Tibial nerve (tissue), 4 donors: Measurements from ENCODE around the gene RAPGEF2. TPM values are rescaled to one million over a fixed set of nuclear protein-coding genes. Genes with fewer than 3 reads are reported as not detected.

Source experiments
- DNase-seq, 2 donors: peaks; one replicate each; pipeline ENCODE4 v3.0.0-alpha.2; 2019; ENCODE audit warnings: low spot score in 2 of 2
- H3K27ac ChIP-seq, 4 donors: fragments of 200-600 bp; sonication (generic) in 3 of 4; one replicate each; pipeline ENCODE4 v1.5.1; 2017 to 2019; ENCODE audit warnings: mild to moderate bottlenecking in 1 of 4
- H3K27me3 ChIP-seq, 2 donors: fragments of 200-600 bp; sonication (generic) in 1 of 2; one replicate each; pipeline versions ENCODE4 v1.5.1 to v1.6.0; 2017 to 2019
- H3K36me3 ChIP-seq, 3 donors: fragments of 200-600 bp; sonication (generic); one replicate each; pipeline ENCODE4 v1.5.1; 2018 to 2019
- H3K4me1 ChIP-seq, 4 donors: fragments of 200-600 bp; sonication (generic) in 3 of 4; one replicate each; pipeline ENCODE4 v1.5.1; 2017 to 2019
- H3K4me3 ChIP-seq, 4 donors: fragments of 200-600 bp; sonication (generic) in 3 of 4; one replicate each; pipeline ENCODE4 v1.5.1; 2017 to 2019; ENCODE audit warnings: mild to moderate bottlenecking in 1 of 4, moderate library complexity in 1 of 4
- H3K9me3 ChIP-seq, 4 donors: fragments of 200-600 bp; sonication (generic) in 3 of 4; one replicate each; pipeline ENCODE4 v1.5.1; 2017 to 2019
- EP300 ChIP-seq, 2 donors: sonication (generic); formaldehyde crosslinking; IDR thresholded peaks; one replicate each; pipeline ENCODE4 v1.6.1; 2017; ENCODE audit warnings: antibody characterized with exemption in 2 of 2, mild to moderate bottlenecking in 1 of 2
- POLR2A ChIP-seq, 2 donors: fragments of 450-650 bp; IDR thresholded peaks; one replicate each; pipeline ENCODE4 v1.6.1; 2017; ENCODE audit warnings: antibody characterized with exemption in 2 of 2, mild to moderate bottlenecking in 2 of 2, moderate library complexity in 2 of 2
- WGBS, 2 donors: methylation state at CpG; one replicate each; pipeline ENCODE4 v1.1.5; 2018; 5-methylcytosine and 5-hydroxymethylcytosine counted together
- total RNA-seq, 4 donors: library from RNA; depleted of rRNA; stranded (reverse); fragments of >200 nt; gene quantifications; one replicate each; pipeline ENCODE4 v1.1.0, GENCODE V29; 2016
- TF ChIP-seq, protein P1 (sequence below), 5 experiments: fragments of 200-600 bp in 3 of 5; fragments of 450-650 bp in 2 of 5; sonication (generic) in 3 of 5; IDR thresholded peaks; one replicate each; pipeline ENCODE4 v1.5.1; 2016 to 2019; ENCODE audit warnings: antibody characterized with exemption in 5 of 5, mild to moderate bottlenecking in 3 of 5, moderate library complexity in 2 of 5

The RAPGEF2 gene
- total RNA-seq, 4 donors from 2014 or later: 61.0 to 81.5 (median 69.5) TPM

DNA sequence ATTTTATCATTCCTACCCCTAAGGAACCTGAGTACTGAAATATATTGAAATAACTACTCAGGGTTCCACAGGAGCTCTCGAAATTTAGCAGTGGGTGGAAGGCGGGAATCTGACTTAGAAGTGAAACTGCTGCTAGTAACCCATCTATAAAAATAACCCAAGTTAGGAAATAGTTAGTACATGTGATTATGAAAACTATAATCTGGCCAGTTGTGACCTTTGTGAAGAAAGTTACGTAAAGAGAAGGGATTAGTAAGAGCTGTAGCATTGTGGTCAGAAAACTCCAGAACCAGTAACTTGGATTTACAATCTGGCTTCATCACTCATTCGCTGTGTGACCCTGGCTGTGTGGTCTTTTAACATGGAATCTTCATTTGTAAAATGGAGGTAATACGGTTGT, 175.5 kb downstream of the RAPGEF2 start:
- Histone ChIP-seq H3K36me3 (no peaks in the 10 kb centered on the region), H3K27ac (no peak overlapping the region), H3K4me3 (no peak overlapping the region), H3K27me3 (no peaks in the 10 kb centered on the region), H3K4me1 (peaks cover 0 to 33% (median 8%) of the 10 kb centered on the region in 4 donors), H3K9me3 (no peaks in the 10 kb centered on the region)
- WGBS, 2 donors: 92 to 93% methylated on average over 5 of the region's 5 CpGs
- DNase-seq: no peak
- TF ChIP-seq POLR2A (IDR thresholded peaks at IDR 0.05): no peak
- TF ChIP-seq EP300 (IDR thresholded peaks at IDR 0.05): peak; percentile 22 to 40

DNA sequence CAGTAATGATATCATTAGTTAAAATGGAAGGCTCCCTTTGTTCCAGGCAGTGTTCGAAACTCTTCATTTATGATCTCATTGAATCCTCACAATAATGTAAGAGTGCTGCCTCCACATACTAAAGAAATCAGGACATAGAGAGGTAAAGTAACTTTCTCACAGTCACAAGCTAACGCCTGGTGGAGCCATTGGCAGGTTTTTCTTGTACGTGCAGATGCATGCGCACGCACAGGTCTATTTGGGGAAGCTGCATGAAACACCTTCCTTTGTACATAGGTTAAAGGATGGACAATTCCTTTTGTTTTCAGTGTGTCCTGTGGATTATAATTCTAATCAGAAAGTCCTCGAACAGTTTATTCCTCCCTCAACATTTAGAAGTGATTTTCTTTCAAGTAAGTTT, 176.2 kb downstream of the RAPGEF2 start:
- 89 to 92% methylated on average over 6 of the region's 6 CpGs for WGBS, 2 donors

DNA sequence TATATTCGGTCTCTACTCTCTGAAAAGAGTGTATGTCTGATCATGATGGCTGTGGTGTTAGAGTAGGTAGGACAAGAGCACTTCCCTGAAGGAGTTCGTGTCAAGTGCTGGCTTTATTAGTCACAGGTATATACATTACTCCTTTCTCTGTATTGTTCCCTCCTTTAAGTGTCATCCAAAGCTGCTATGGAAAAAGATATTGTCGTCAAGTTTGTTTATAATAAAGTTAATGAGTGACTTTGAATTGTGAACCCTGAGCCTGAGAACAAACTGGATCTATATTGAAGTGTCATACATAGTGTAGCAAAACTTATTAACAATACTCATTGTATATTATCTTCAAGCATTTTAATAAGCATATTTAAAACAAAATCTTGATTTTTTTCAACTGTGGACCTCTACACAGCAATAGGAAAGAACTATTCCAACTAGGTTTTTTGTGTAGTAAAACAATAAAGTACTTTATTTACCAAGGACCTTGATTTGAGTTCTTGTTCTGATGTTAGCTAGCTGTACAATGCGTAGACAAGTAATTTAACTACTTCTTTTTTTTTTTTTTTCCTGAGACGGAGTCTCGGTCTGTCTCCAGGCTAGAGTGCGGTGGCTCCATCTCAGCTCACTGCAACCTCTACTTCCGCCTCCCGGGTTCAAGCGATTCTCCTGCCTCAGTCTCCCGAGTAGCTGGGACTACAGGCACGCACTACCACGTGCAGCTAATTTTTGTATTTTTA, 177.7 kb downstream of the RAPGEF2 start:
- TF ChIP-seq, protein P1, sequence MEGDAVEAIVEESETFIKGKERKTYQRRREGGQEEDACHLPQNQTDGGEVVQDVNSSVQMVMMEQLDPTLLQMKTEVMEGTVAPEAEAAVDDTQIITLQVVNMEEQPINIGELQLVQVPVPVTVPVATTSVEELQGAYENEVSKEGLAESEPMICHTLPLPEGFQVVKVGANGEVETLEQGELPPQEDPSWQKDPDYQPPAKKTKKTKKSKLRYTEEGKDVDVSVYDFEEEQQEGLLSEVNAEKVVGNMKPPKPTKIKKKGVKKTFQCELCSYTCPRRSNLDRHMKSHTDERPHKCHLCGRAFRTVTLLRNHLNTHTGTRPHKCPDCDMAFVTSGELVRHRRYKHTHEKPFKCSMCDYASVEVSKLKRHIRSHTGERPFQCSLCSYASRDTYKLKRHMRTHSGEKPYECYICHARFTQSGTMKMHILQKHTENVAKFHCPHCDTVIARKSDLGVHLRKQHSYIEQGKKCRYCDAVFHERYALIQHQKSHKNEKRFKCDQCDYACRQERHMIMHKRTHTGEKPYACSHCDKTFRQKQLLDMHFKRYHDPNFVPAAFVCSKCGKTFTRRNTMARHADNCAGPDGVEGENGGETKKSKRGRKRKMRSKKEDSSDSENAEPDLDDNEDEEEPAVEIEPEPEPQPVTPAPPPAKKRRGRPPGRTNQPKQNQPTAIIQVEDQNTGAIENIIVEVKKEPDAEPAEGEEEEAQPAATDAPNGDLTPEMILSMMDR (IDR thresholded peaks at IDR 0.05): no peak
- no peak for TF ChIP-seq POLR2A (IDR thresholded peaks at IDR 0.05)
- no peak for TF ChIP-seq EP300 (IDR thresholded peaks at IDR 0.05)
- H3K36me3 ChIP-seq: no peaks in the 10 kb centered on the region
- no peak for DNase-seq
- H3K4me3 ChIP-seq: no peak overlapping the region
- H3K4me1 ChIP-seq: peaks cover 0 to 24% (median 10%) of the 10 kb centered on the region in 4 donors
- no peaks in the 10 kb centered on the region for H3K9me3 ChIP-seq
- WGBS, 2 donors: 89 to 94% methylated on average over 13 of the region's 13 CpGs
- no peaks in the 10 kb centered on the region for H3K27me3 ChIP-seq
- no peak overlapping the region for H3K27ac ChIP-seq

More for the DNA sequence above, 176.2 kb downstream of the RAPGEF2 start:
- H3K4me1 ChIP-seq: peaks cover 0 to 32% (median 10%) of the 10 kb centered on the region in 4 donors
- H3K27ac ChIP-seq: no peak overlapping the region
- no peaks in the 10 kb centered on the region for H3K27me3 ChIP-seq
- TF ChIP-seq EP300 (IDR thresholded peaks at IDR 0.05): no peak
- no peak for TF ChIP-seq POLR2A (IDR thresholded peaks at IDR 0.05)
- TF ChIP-seq, protein P1 (IDR thresholded peaks at IDR 0.05): no peak
- H3K9me3 ChIP-seq: no peaks in the 10 kb centered on the region
- H3K4me3 ChIP-seq: no peak overlapping the region
- no peak for DNase-seq
- no peaks in the 10 kb centered on the region for H3K36me3 ChIP-seq

DNA sequence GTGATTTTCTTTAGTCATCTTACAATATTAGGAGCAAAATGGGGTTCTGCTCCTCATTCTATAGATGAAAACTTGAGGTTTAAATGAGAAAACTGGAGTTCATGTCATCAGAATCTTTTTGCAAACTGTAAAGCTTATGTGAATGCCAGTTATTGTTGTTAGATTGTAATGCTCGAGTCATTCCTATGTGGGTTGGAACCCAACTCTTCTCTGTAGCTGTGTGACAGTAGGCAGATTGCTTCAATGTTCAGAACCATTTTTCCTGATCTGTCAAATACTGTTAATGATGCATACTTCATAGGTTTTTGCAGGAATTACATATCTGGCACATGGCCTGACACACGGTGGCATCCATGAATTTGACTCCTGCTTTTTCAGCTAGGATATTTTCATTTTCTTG, 178.9 kb downstream of the RAPGEF2 start:
- H3K9me3 ChIP-seq: no peaks in the 10 kb centered on the region
- no peaks in the 10 kb centered on the region for H3K27me3 ChIP-seq
- no peak for DNase-seq
- WGBS, 2 donors: 58 to 62% methylated on average over 2 of the region's 2 CpGs
- no peak overlapping the region for H3K27ac ChIP-seq
- H3K4me3 ChIP-seq: no peak overlapping the region
- TF ChIP-seq POLR2A (IDR thresholded peaks at IDR 0.05) (no peak), EP300 (IDR thresholded peaks at IDR 0.05) (no peak)
- TF ChIP-seq, protein P1 (IDR thresholded peaks at IDR 0.05): no peak
- peaks cover 0 to 24% (median 10%) of the 10 kb centered on the region in 4 donors for H3K4me1 ChIP-seq
- no peaks in the 10 kb centered on the region for H3K36me3 ChIP-seq

DNA sequence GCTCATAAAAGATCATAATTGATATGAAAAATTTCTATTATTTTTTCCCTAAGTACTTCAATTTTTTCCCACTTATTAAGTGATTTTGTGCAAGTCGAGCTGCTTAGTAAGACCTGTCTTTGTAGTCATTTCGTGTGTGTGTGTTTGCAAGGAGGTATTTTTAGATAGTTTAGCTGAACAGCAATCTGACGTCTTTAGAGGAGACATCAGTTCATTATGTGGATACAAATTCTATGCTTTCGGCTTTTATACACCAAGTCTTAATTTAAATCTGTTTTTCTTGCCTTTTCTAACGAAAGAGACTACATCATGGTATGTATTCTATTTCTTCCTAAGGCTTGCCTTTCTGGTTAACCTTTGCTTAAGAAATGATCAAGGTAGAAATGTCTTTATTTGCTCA, 179.4 kb downstream of the RAPGEF2 start:
- H3K4me3 ChIP-seq: no peak overlapping the region
- H3K9me3 ChIP-seq: no peaks in the 10 kb centered on the region
- 53% methylated on average over 5 of the region's 5 CpGs for WGBS, 2 donors
- no peak overlapping the region for H3K27ac ChIP-seq
- no peak for TF ChIP-seq POLR2A (IDR thresholded peaks at IDR 0.05)
- no peak for TF ChIP-seq EP300 (IDR thresholded peaks at IDR 0.05)
- TF ChIP-seq, protein P1 (IDR thresholded peaks at IDR 0.05): no peak
- H3K36me3 ChIP-seq: no peaks in the 10 kb centered on the region
- no peaks in the 10 kb centered on the region for H3K27me3 ChIP-seq
- H3K4me1 ChIP-seq: peaks cover 0 to 24% (median 10%) of the 10 kb centered on the region in 4 donors
- DNase-seq: no peak
